ENCODE data around the gene DIP2C. TPM values are rescaled to one million over a fixed set of nuclear protein-coding genes. Genes with fewer than 3 reads are reported as not detected.

The DIP2C gene
- total RNA-seq, 3 donors from 2014 or later, result 17.1 to 48.2 (median 20.3) TPM

- H3K4me1 ChIP-seq, result no peaks in the 10 kb centered on the region
- TF ChIP-seq POLR2A (IDR thresholded peaks at IDR 0.05), result no peak
- TF ChIP-seq CTCF (IDR thresholded peaks at IDR 0.05), result no peak
- no peak for TF ChIP-seq POLR2AphosphoS5 (IDR thresholded peaks at IDR 0.05)
- H3K27ac ChIP-seq, result no peak overlapping the region
- no peaks in the 10 kb centered on the region for H3K36me3 ChIP-seq
- no peaks in the 10 kb centered on the region for H3K9me3 ChIP-seq
- H3K27me3 ChIP-seq, result no peaks in the 10 kb centered on the region
- no peak for DNase-seq (ENCODE audit: low spot score in 2 of 2)
- intact Hi-C loops (cut with DNase I; ENCODE audit: low total_unique reads), result no loop called here
- H3K4me3 ChIP-seq, result no peak overlapping the region
These were observed 219.0 kb downstream of the DIP2C start for GRCh38 chr10:470339-471003.

GRCh38 chr10:469947-470338, 219.5 kb downstream of the DIP2C start:
- H3K27me3 ChIP-seq, result no peaks in the 10 kb centered on the region
- H3K9me3 ChIP-seq, result no peaks in the 10 kb centered on the region
- no peak overlapping the region for H3K4me3 ChIP-seq
- no peak for DNase-seq (ENCODE audit: low spot score in 2 of 2)
- intact Hi-C loops (cut with DNase I; ENCODE audit: low total_unique reads), result no loop called here
- TF ChIP-seq POLR2A (IDR thresholded peaks at IDR 0.05) (no peak), POLR2AphosphoS5 (IDR thresholded peaks at IDR 0.05) (no peak), CTCF (IDR thresholded peaks at IDR 0.05) (no peak)
- H3K27ac ChIP-seq, result no peak overlapping the region
- H3K36me3 ChIP-seq, result no peaks in the 10 kb centered on the region
- no peaks in the 10 kb centered on the region for H3K4me1 ChIP-seq

- no peak for DNase-seq (ENCODE audit: low spot score in 2 of 2)
- intact Hi-C loops (cut with DNase I; ENCODE audit: low total_unique reads), result loop anchor here (2.0 kb wide), 1 partner anchor 43 kb away; no protein-coding TSS in a partner anchor
- H3K27ac ChIP-seq, result no peak overlapping the region
These were observed 229.7 kb downstream of the DIP2C start for GRCh38 chr10:459743-460142.

GRCh38 chr10:458421-458851, 231.0 kb downstream of the DIP2C start:
- intact Hi-C loops (cut with DNase I; ENCODE audit: low total_unique reads), result loop anchor here (2.0 kb wide), 1 partner anchor 42 kb away; no protein-coding TSS in a partner anchor
- H3K4me3 ChIP-seq, result no peak overlapping the region
- H3K27me3 ChIP-seq, result no peaks in the 10 kb centered on the region
- H3K27ac ChIP-seq, result peak overlapping the region in 1 of 2 donors; percentile 38
- no peak for TF ChIP-seq POLR2A (IDR thresholded peaks at IDR 0.05)
- no peak for TF ChIP-seq CTCF (IDR thresholded peaks at IDR 0.05)
- no peak for TF ChIP-seq POLR2AphosphoS5 (IDR thresholded peaks at IDR 0.05)
- DNase-seq (ENCODE audit: low spot score in 2 of 2), result no peak
- no peaks in the 10 kb centered on the region for H3K36me3 ChIP-seq
- H3K4me1 ChIP-seq, result no peaks in the 10 kb centered on the region
- H3K9me3 ChIP-seq, result no peaks in the 10 kb centered on the region

More at GRCh38 chr10:459743-460142, 229.7 kb downstream of the DIP2C start:
- H3K9me3 ChIP-seq, result no peaks in the 10 kb centered on the region
- H3K4me1 ChIP-seq, result no peaks in the 10 kb centered on the region
- H3K4me3 ChIP-seq, result no peak overlapping the region
- no peaks in the 10 kb centered on the region for H3K36me3 ChIP-seq
- TF ChIP-seq POLR2AphosphoS5 (IDR thresholded peaks at IDR 0.05), result no peak
- TF ChIP-seq POLR2A (IDR thresholded peaks at IDR 0.05), result no peak
- TF ChIP-seq CTCF (IDR thresholded peaks at IDR 0.05), result no peak
- H3K27me3 ChIP-seq, result no peaks in the 10 kb centered on the region

GRCh38 chr10:456486-456885, 233.0 kb downstream of the DIP2C start:
- H3K36me3 ChIP-seq, result no peaks in the 10 kb centered on the region
- no peaks in the 10 kb centered on the region for H3K4me1 ChIP-seq
- DNase-seq (ENCODE audit: low spot score in 2 of 2), result no peak
- no peak overlapping the region for H3K4me3 ChIP-seq
- intact Hi-C loops (cut with DNase I; ENCODE audit: low total_unique reads), result no loop called here
- H3K27ac ChIP-seq, result peak overlapping the region in 1 of 2 donors; percentile 3
- no peaks in the 10 kb centered on the region for H3K9me3 ChIP-seq
- TF ChIP-seq POLR2A (IDR thresholded peaks at IDR 0.05), result no peak
- TF ChIP-seq CTCF (IDR thresholded peaks at IDR 0.05), result no peak
- no peak for TF ChIP-seq POLR2AphosphoS5 (IDR thresholded peaks at IDR 0.05)
- no peaks in the 10 kb centered on the region for H3K27me3 ChIP-seq
